IMR-90 (cell line): ENCODE data around the gene PARP16. TPM values are rescaled to one million over a fixed set of nuclear protein-coding genes. Genes with fewer than 3 reads are reported as not detected.

Experiments
- ATAC-seq: fragments of 200-7000 bp; cut with Tn5 transposase; 2 replicates; pipeline ENCODE4 v1.9.1; 2020; ENCODE audit warnings: low read depth, mild to moderate bottlenecking, moderate library complexity
- BruUV-seq: library from RNA; stranded (reverse); fragments of 400-500 nt; replicated peaks from 2 replicates; lab custom pipeline; 2021; lab: Mats Ljungman, UMichigan
- CTCF ChIA-PET: fragments of 300-600 bp; formaldehyde crosslinking; extraction: SDS; loops from one replicate; lab custom pipeline; 2021; ENCODE audit warnings: antibody characterized with exemption; lab: Yijun Ruan, JAX
- POLR2A ChIA-PET: fragments of 300-600 bp; sonication (Branson Sonifier 250); formaldehyde crosslinking; loops from one replicate; lab custom pipeline; 2022; ENCODE audit warnings: antibody characterized with exemption; ENCODE audit not compliant: unreplicated experiment; lab: Charles Lee
- DNase-seq: peaks from one replicate; pipeline ENCODE4 v3.0.0; 2013
- H2AFZ ChIP-seq: replicated peaks from 2 replicates; pipeline ENCODE3; 2013; ENCODE audit warnings: low read length, mild to moderate bottlenecking; ENCODE audit not compliant: poor library complexity
- H2AK5ac ChIP-seq: 2 replicates; pipeline ENCODE4 v1.6.1; 2013; ENCODE audit warnings: low read depth, low read length, inconsistent platforms
- H2AK9ac ChIP-seq: replicated peaks from 2 replicates; pipeline ENCODE3; 2013; ENCODE audit warnings: mild to moderate bottlenecking, low read depth, low read length, moderate library complexity; ENCODE audit not compliant: poor library complexity
- H2BK120ac ChIP-seq: 2 replicates; pipeline ENCODE4 v1.6.1; 2013; ENCODE audit warnings: low read depth, low read length, inconsistent platforms
- H2BK15ac ChIP-seq: 3 replicates; pipeline ENCODE4 v1.6.1; 2013; ENCODE audit warnings: low read depth, low read length, inconsistent platforms
- H2BK20ac ChIP-seq: 2 replicates; pipeline ENCODE4 v1.6.1; 2013; ENCODE audit warnings: low read depth, mild to moderate bottlenecking, inconsistent platforms, low read length, moderate library complexity
- H2BK5ac ChIP-seq: 2 replicates; pipeline ENCODE4 v1.6.1; 2013; ENCODE audit warnings: mild to moderate bottlenecking, low read depth, low read length, inconsistent platforms; ENCODE audit not compliant: poor library complexity, severe bottlenecking
- H3K14ac ChIP-seq: replicated peaks from 2 replicates; pipeline ENCODE4 v1.6.1; 2013; ENCODE audit warnings: low read depth, low read length, inconsistent platforms
- H3K18ac ChIP-seq: 2 replicates; pipeline ENCODE4 v1.6.1; 2013; ENCODE audit warnings: low read depth, low read length, control low read depth
- H3K23ac ChIP-seq: 2 replicates; pipeline ENCODE4 v1.6.1; 2013; ENCODE audit warnings: low read depth, low read length, inconsistent platforms
- H3K27ac ChIP-seq: 2 replicates; pipeline ENCODE4 v1.5.1; 2013; ENCODE audit warnings: mild to moderate bottlenecking, control low read depth, low read length; ENCODE audit not compliant: insufficient read depth
- H3K27me3 ChIP-seq: 2 replicates; pipeline ENCODE4 v1.6.1; 2013; ENCODE audit warnings: low read length; ENCODE audit not compliant: control insufficient read depth, insufficient read depth
- H3K36me3 ChIP-seq: 2 replicates; pipeline ENCODE4 v1.6.1; 2013; ENCODE audit warnings: low read length, mixed read lengths; ENCODE audit not compliant: control insufficient read depth, insufficient read depth
- H3K4ac ChIP-seq: 2 replicates; pipeline ENCODE4 v1.6.1; 2013; ENCODE audit warnings: low read depth, low read length, inconsistent platforms
- H3K4me1 ChIP-seq: 2 replicates; pipeline ENCODE4 v1.6.1; 2013; ENCODE audit warnings: low read length, mixed read lengths; ENCODE audit not compliant: control insufficient read depth, insufficient read depth
- H3K4me2 ChIP-seq: 2 replicates; pipeline ENCODE4 v1.6.1; 2013; ENCODE audit warnings: low read depth, mild to moderate bottlenecking, control low read depth, low read length, moderate library complexity
- H3K4me3 ChIP-seq: 2 replicates; pipeline ENCODE4 v1.5.1; 2013; ENCODE audit warnings: low read depth, mild to moderate bottlenecking, control low read depth, low read length, moderate library complexity; ENCODE audit not compliant: insufficient read depth
- H3K56ac ChIP-seq: 2 replicates; pipeline ENCODE4 v1.6.1; 2013; ENCODE audit warnings: low read length, inconsistent platforms; ENCODE audit not compliant: insufficient read depth; ENCODE audit errors: extremely low read depth
- H3K79me1 ChIP-seq, 2 experiments: 2 replicates each; pipeline ENCODE4 v1.6.1; 2013; ENCODE audit warnings: low read length in 2 of 2, inconsistent platforms in 1 of 2, low read depth in 1 of 2
- H3K9ac ChIP-seq: 2 replicates; pipeline ENCODE4 v1.6.1; 2013; ENCODE audit warnings: low read depth, low read length, control low read depth
- H3K9me1 ChIP-seq: 2 replicates; pipeline ENCODE4 v1.6.1; 2013; ENCODE audit warnings: low read length, inconsistent platforms; ENCODE audit not compliant: insufficient read depth
- H3K9me3 ChIP-seq: 2 replicates; pipeline ENCODE4 v1.6.1; 2013; ENCODE audit warnings: low read length; ENCODE audit not compliant: control insufficient read depth, insufficient read depth
- H4K20me1 ChIP-seq: 2 replicates; pipeline ENCODE4 v1.6.1; 2013; ENCODE audit warnings: low read length, inconsistent platforms; ENCODE audit not compliant: insufficient read depth
- H4K5ac ChIP-seq: 2 replicates; pipeline ENCODE4 v1.6.1; 2013; ENCODE audit warnings: mild to moderate bottlenecking, low read depth, low read length, control low read depth
- H4K8ac ChIP-seq, 2 experiments: 2 replicates each; pipeline ENCODE4 v1.6.1; 2013; ENCODE audit warnings: low read depth in 2 of 2, low read length in 2 of 2, control low read depth in 1 of 2, inconsistent platforms in 1 of 2
- H4K91ac ChIP-seq: 2 replicates; pipeline ENCODE4 v1.6.1; 2013; ENCODE audit warnings: low read depth, low read length, inconsistent platforms; ENCODE audit not compliant: insufficient read depth
- FOS ChIP-seq: fragments of 150-350 bp; IDR thresholded peaks from 2 replicates; pipeline ENCODE4 v1.6.1; 2016; ENCODE audit warnings: low read depth, low read length
- NFE2L2 ChIP-seq: fragments of 150-350 bp; IDR thresholded peaks from 2 replicates; pipeline ENCODE4 v1.6.1; 2016; ENCODE audit warnings: low read depth, mild to moderate bottlenecking, low read length
- WGBS, 2 experiments: methylation state at CpG; one replicate each; pipeline versions ENCODE4 v1.1.5 to v1.1.7; 2013; ENCODE audit warnings: missing lambda C conversion rate in 2 of 2; ENCODE audit not compliant: insufficient read length in 1 of 2; ENCODE audit errors: extremely low coverage in 2 of 2; 5-methylcytosine and 5-hydroxymethylcytosine counted together
- dilution Hi-C: fragments of 300-500 bp; cut with HindIII; formaldehyde crosslinking; loops from one replicate; pipeline ENCODE4 v1.14.3; 2018; ENCODE audit warnings: low sequenced_read_pairs; ENCODE audit not compliant: unreplicated experiment
- in situ Hi-C: fragments of 300-500 bp; cut with MboI; formaldehyde crosslinking; loops from 3 replicates; pipeline ENCODE4 v1.14.3; 2019; ENCODE audit warnings: low sequenced_read_pairs, inconsistent platforms, mixed read lengths
- intact Hi-C: fragments of 100-400 bp; cut with micrococcal nuclease; formaldehyde crosslinking; loops from 2 replicates; pipeline ENCODE4 v1.10.0; 2022
- polyA plus RNA-seq, 3 experiments: library from polyadenylated mRNA; depleted of rRNA; stranded (reverse); fragments of >200 nt; gene quantifications; 2 replicates each; pipeline ENCODE4 v1.2.3, GENCODE V29; 2012; ENCODE audit warnings: low replicate concordance in 1 of 3
- total RNA-seq: library from RNA; depleted of rRNA; stranded (reverse); fragments of >200 nt; gene quantifications from 2 replicates; pipeline ENCODE4 v1.2.3, GENCODE V29; 2012

PARP16 gene
- total and polyA plus RNA-seq, 2 of the 4 experiments (the other 2 are of a cell fraction): 1.3 to 5.0 TPM

GRCh38 chr15:65300924-65301441, 14.3 kb upstream of the PARP16 start:
- Histone ChIP-seq H4K8ac (no peak overlapping the region), H3K14ac (no peak overlapping the region), H3K36me3 (no peaks in the 10 kb centered on the region), H3K56ac (no peak overlapping the region), H3K79me1 (no peaks in the 10 kb centered on the region), H3K18ac (no peak overlapping the region), H4K20me1 (peaks cover 12% of the 10 kb centered on the region), H3K4me1 (peaks cover 3% of the 10 kb centered on the region), H3K9me3 (no peaks in the 10 kb centered on the region), H3K4me2 (no peak overlapping the region), H3K27ac (no peak overlapping the region), H3K23ac (no peak overlapping the region), H2BK120ac (no peak overlapping the region), H3K4me3 (no peak overlapping the region), H2BK20ac (no peak overlapping the region), H3K9me1 (no peaks in the 10 kb centered on the region), H3K9ac (no peak overlapping the region), H2AK5ac (no peak overlapping the region), H3K27me3 (no peaks in the 10 kb centered on the region), H2BK15ac (no peak overlapping the region), H4K91ac (no peak overlapping the region), H4K5ac (no peak overlapping the region), H2AK9ac (no peak overlapping the region), H2BK5ac (no peak overlapping the region), H3K4ac (no peak overlapping the region), H2AFZ (no peak overlapping the region)
- intact Hi-C loops (no loop called here), dilution Hi-C loops (no loop called here), in situ Hi-C loops (no loop called here)
- ATAC-seq: no peak
- TF ChIP-seq NFE2L2 (no peak), FOS (no peak)
- WGBS, 2 experiments: 97% methylated on average over 19 of the region's 36 CpGs; no CpG with 5 or more reads in 1 of the 2 experiments
- ChIA-PET POLR2A (no interaction called here), CTCF (no interaction called here)
- BruUV-seq: no TSS peak
- DNase-seq: no peak
